GM19397 (cell line): ENCODE measurements around the gene ATP2A2.
"Not testable (repeated sequence)": the region's sequence is repeated elsewhere in the genome, so short reads cannot be mapped to it uniquely, and the experiment has no call there.

Source experiments
- ATAC-seq: cut with Tn5 transposase; IDR thresholded peaks from one replicate; pipeline ENCODE4 v1.9.1; 2021; ENCODE audit warnings: mild to moderate bottlenecking, moderate library complexity; ENCODE audit not compliant: unreplicated experiment

ATP2A2 gene

DNA sequence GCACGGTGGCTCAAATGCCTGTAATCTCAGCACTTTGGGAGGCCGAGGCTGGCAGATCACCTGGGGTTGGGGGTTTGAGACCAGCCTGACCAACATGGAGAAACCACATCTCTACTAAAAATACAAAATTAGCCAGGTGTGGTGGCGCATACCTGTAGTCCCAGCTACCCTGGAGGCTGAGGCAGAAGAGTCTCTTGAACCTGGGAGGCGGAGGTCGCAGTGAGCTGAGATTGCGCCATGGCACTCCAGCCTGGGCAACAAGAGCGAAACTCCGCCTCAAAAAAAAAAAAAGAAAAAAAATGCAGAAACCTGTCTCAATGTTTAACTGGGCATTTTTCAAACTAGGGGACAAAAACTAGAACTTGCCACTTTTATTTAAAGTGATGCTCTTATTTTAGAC lies 59.2 kb downstream of the ATP2A2 start:
- not testable (repeated sequence) for ATAC-seq

DNA sequence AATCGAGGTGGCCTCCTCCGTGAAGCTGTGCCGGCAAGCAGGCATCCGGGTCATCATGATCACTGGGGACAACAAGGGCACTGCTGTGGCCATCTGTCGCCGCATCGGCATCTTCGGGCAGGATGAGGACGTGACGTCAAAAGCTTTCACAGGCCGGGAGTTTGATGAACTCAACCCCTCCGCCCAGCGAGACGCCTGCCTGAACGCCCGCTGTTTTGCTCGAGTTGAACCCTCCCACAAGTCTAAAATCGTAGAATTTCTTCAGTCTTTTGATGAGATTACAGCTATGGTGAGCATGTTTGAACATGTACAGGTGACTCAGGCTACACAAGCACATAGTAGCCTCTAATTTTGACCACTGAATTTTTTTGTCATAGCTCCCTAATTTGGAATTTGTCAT lies 59.7 kb downstream of the ATP2A2 start:
- no peak for ATAC-seq

DNA sequence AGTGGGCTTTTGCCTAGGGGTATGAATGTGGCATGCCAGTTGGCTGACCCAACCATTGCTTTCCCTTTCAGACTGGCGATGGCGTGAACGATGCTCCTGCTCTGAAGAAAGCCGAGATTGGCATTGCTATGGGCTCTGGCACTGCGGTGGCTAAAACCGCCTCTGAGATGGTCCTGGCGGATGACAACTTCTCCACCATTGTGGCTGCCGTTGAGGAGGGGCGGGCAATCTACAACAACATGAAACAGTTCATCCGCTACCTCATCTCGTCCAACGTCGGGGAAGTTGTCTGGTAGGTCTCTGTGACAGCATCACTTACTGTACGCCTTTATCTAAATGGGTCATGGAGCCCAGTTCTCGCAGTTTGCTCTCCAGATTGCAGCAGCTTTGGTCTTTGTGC lies 61.1 kb downstream of the ATP2A2 start:
- no peak for ATAC-seq

DNA sequence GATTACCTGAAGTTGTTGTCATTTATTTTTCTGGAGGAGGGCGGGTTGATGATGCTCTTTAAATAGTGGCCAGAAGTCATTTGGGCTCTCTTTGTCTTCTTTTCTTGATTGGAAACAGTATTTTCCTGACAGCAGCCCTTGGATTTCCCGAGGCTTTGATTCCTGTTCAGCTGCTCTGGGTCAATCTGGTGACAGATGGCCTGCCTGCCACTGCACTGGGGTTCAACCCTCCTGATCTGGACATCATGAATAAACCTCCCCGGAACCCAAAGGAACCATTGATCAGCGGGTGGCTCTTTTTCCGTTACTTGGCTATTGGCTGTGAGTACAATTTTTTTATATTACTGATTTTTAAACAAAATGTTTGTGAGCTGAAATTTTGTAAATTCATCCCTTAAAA lies 62.1 kb downstream of the ATP2A2 start:
- ATAC-seq: no peak

DNA sequence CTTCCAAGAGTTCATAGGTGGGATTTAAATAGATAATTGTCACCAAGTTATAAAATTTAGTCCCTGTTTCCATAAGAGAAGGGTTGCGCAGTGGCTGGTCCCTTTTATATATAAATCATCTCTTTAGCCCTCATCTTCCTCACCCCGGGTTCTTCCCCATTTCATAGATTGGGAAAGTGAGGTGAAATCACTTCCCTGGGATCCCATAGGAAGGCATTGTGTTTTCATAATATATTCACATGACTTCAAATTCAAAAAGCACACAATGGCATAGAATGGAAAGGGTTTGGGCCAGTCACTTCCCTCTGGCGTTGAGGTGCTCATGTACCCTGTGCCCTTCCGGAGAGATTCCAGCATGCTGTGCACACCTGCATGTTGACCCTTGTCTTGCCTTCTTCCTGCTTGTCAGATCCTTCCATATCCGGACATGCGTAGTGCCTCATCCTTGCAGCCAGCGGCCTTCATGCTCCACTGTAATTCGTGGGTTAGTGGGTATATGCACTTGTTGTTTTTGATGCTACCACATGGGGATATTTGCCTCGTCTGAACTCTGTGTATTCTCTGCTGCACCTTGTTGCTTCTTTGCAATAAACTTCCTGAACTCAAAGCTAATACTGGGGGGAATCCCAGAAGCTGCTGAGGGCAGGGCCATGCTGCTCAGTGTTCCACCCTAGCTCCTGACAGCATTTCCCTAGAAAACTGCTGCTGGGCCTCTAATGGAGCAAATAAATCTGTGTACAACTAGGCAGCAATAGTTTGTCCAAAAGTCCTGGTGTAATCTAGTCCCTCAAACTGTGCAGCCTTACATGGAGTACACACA lies 62.9 kb downstream of the ATP2A2 start:
- ATAC-seq: no peak

DNA sequence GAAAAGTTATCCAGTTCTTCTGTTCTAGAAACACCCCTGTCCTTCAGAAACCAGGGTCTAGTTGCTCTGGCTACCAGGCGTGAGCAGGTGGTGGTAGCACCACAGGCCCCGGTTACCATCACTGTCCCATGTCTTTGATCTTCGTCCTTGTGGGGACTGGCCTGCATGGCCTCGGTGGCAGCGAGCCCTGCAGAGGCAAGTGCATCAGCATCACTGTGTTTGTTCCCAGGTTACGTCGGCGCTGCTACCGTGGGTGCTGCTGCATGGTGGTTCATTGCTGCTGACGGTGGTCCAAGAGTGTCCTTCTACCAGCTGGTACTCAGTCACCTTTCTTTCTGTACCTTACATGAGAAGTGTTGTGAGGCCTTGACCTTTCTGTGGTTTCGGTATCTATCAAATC lies 63.6 kb downstream of the ATP2A2 start:
- ATAC-seq: no peak

DNA sequence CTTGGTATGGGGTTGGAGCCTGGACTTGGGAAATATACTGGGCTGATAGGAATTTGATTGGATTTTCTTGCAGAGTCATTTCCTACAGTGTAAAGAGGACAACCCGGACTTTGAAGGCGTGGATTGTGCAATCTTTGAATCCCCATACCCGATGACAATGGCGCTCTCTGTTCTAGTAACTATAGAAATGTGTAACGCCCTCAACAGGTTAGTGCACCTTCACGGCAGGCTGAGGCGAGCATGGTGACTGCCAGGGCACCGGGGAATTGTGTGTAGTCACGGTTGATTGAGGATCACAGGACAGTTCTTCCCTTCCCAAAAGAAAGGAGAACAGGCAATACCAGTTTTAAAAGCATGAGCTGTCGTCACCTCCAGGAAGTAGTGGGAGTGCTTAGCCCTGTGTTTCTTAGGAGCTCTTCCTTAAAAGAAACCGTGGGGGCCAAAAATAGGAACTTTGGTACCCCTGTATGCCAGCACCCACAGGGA lies 64.2 kb downstream of the ATP2A2 start:
- no peak for ATAC-seq

DNA sequence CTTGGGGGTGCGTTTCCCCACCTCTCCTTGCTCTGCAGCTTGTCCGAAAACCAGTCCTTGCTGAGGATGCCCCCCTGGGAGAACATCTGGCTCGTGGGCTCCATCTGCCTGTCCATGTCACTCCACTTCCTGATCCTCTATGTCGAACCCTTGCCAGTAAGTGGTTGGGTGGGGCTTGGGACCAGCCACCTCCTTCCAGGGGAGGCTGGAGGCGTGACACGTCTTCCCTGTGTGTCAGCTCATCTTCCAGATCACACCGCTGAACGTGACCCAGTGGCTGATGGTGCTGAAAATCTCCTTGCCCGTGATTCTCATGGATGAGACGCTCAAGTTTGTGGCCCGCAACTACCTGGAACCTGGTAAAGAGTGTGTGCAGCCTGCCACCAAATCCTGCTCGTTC lies 64.9 kb downstream of the ATP2A2 start:
- ATAC-seq: no peak

DNA sequence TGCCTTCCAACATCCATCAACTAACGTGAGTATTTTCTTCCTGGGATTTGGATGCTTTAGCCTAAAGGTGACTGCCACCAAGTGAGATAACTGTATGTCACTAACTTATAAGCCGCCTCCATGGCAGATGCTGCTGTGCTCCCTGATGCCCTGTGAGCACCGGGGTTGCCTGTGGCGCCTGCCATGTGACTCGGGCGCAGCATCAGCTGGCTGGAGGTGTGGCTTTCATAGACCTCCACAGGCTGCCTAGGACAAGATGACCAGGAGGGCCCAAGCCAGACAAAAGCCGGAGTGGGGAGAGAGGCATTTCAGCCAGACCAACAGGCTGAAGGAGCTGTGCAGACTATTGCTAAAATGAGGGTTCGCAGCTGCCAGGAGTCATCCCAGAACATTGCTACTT lies 66.7 kb downstream of the ATP2A2 start:
- no peak for ATAC-seq

DNA sequence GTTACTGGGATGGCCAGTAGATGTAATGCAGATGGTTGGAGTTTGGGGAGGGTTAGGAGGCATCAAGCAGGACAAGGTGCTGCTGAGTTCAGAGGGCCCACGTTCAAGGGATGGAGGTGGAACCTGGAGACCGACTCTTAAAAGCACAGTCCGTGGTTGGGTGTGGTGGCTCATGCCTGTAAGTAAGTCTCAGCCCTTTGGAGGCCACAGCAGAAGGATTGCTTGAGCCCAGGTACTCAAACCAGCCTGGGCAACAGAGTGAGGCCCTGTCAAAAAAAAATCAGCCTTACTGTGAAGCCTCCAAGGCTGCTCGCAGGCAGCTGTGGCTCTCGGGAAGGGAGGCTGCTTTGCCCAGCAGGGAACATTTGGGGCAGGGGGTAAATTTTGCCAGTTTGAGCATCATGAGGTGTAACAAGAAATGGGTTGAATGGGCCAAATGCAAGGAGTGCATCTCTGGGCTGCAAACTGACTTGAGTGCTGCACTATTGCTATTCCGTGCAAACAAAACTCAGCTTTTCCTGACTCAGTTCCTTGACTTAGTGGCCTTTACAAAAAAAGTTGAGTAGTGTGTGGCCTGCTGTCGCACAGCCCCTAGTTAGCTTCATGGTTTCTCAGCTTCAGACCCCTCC lies 67.5 kb downstream of the ATP2A2 start:
- no peak for ATAC-seq

DNA sequence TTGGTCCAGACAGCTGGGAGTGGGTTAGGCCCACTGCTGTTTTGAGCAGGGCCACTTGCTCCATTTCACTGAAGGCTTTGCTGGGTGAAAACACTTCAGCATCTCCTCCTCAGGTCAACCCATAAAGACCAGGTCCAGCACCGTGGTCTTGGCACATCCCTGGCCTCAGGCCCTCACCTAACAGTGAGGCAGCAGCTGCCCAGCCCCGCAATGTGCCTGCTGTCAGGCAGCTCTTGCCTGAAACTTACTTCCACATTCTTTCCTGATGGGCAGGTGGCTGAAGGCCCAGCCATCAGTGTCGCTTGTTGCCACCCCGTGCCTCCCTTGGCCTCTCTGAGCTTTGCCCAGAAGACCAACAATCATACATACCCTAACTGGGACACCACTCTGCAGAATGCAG lies 68.0 kb downstream of the ATP2A2 start:
- ATAC-seq: no peak

DNA sequence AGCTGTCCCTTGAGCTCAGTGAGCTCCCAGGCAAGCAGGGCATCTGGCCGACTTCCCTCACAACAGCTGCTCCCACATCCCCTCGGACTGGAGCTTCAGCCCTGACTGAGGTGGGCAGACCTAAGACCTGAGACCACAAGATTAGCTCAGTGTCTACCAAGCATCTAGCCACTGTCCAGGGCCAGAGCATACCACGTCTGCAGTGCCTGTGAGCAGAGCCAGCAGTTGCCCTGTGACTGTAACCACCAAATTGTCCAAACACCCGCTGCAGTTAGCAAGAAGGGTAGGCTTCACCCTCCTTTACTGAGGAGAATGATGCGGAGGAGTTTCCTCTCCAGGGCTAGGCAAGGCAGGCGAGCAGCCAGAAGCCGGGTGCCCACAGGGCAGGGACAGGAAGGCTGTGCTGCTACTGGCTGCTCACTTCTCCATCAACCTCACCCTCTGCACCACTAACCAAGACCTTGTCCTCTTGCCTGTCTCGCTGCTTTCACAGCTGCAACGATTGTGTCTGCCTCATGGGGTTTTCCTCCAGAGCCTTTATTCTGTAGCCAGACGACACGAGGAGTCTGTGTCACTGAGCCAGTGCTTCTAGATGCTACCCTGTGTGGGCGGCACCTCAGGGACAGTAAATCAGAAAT lies 68.6 kb downstream of the ATP2A2 start:
- no peak for ATAC-seq

DNA sequence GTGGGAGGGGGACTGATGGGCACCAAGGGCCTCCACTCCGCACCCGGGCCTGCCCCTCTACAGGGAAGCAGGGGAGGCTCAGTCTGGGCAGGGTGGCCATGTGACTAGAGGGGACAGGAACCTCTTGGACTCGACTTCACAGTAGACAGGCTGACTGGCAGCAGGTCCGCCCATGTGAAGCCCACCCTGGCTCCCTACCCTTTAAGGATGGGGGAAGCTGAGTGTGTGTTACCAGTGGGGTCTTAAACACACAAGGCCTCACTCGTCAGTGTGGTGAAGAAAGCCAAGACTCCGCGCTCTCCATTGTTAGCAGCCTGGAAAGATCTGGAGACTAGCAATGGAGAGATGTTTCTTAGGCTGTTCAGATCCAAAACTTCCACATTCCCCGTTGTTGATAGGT lies 70.1 kb downstream of the ATP2A2 start:
- no peak for ATAC-seq

DNA sequence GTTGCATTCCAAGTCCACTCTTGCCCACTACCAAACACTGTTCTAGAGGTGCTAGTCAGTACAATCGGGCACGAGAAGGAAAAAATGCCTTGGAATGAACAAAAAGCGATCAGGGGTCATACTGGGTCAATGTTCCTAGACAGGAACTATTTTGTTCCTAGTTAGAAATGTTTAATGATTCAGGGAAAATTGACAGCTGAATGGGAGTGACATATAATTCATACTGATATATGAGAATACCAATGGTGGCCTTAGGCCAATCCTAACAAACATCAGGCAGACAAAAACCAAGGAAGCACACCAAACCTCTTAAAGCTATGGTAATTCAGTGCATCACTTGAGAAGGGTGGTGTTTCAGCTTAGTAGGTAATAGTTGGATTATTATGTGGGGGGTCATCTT lies 71.4 kb downstream of the ATP2A2 start:
- ATAC-seq: no peak

DNA sequence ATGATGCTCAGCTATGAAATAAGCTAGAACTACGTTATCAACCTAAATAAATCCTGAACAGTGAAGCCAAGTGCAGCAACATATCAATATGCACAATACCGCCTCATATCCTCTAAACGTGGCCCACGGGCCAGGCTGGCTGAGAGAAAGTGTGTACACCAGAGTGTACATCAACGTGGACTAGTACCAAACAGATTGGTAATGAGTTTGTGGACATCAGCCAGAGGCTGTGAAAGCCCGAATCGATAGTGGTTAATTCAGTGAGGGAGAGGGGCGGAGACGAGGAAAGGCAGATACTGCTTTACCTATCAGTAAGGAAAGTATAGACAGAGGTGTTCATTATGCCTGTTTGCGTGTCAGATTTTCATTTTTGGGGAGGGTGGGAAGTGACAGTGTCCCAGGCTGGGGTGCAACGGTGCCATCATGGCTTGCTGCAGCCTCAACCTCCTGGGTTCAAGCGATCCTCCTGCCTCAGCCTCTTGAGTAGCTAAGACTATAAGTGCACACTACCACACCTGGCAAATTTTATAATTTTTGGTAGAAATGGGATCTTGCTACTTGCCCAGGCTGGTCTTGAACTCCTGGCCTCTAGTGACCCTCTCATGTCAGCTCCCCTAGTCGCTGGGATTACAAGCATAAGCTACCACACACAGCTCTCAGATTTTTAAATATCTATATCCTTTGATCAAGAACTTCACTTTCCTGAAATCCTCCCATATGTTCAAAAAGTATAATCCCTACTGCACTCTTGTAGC lies 72.3 kb downstream of the ATP2A2 start:
- ATAC-seq: no peak

DNA sequence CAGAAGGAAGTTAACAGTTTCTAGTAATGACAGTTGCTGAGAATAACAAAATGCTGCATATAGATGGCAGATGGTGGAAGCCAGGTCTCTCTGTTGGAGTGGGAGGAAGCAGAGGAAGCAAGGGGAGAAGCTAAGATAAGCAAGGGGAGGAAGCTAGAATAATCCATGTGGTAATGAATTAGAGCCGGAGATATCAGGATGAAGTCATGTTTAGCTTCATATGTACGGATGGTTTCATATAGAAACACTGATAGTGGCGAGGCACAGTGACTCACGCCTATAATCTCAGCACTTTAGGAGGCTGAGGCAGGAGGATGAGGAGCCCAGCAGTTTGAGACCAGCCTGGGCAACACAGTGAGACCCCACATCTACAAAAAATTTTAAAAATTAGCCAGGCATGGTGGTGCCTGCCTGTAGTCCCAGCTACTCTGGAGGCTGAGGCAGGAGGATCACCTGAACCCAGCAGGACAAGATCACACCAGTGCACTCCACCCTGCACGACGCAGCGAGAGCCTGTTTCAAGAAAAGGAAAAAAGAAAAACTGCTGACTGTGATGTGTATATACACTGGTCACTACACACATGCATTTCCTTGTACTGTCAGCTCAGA lies 73.2 kb downstream of the ATP2A2 start:
- no peak for ATAC-seq

DNA sequence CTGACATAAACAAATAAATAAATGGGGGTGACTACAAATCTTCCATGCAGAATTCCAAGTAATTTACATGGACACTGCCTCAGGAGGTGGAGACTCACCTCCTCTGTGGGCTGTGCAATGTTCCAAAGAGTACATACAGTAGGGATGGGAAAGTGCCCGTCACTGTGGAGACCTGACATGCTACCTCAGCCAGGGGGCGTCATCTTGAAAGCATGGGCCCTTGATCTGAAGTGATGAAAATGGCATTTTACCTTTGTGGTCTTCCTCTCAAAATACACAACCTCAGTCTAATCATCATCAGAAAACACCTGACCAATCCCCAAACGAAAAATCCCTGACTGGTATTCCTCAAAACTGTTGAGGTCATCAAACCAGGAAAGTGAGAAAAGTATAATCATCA lies 74.0 kb downstream of the ATP2A2 start:
- no peak for ATAC-seq

DNA sequence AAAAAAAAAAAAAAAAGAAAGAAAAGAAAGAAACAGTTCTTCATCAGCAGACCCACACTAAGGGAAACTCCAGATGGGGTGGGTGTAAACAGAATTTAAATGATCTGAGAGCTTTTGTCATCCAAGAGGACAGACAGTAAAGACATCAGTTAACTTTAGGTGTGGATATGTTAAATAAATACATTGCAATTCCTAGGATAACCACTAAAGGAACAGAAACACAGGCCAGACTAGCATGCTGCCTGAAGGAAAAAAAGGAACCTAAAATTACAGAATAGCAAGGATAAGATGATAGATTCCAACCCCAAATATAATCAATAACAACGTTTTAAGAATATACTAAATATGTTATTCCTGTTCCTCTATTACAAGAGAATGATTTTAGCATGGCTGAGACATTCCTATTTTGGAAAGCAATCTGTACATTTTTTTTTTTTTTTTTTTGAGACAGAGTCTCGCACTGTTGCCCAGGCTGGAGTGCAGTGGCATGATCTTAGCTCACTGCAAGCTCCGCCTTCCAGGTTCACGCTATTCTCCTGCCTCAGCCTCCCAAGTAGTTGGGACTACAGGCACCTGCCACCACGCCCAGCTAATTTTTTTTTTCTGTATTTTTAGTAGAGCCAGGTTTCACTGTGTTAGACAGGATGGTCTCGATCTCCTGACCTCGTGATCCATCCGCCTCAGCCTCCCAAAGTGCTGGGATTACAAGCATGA lies 77.5 kb downstream of the ATP2A2 start:
- not testable (repeated sequence) for ATAC-seq

DNA sequence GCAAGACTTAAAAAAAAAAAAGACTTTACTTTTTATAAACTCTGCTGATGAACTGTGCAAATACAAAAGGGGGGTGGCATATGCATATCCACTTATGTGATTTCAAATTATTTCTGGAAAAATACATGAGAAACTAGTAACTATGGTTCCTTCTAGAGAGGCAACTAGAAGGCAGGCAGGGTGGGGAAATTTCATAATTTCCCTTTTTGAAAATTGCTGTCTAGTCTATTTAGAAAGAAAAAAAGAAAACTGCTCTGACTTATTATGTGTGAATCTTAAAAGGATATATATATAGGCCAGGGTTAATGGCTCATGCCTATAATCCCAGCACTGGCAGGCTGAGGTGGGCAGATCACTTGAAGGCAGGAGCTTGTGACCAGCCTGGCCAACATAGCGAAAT lies 80.2 kb downstream of the ATP2A2 start:
- ATAC-seq: no peak
